ENCODE measurements around the gene TOP1. TPM values are rescaled to one million over a fixed set of nuclear protein-coding genes. Genes with fewer than 3 reads are reported as not detected.

The TOP1 gene
- polyA plus RNA-seq, 3 donors = 6.9 to 11.5 (median 11.5) TPM

DNA sequence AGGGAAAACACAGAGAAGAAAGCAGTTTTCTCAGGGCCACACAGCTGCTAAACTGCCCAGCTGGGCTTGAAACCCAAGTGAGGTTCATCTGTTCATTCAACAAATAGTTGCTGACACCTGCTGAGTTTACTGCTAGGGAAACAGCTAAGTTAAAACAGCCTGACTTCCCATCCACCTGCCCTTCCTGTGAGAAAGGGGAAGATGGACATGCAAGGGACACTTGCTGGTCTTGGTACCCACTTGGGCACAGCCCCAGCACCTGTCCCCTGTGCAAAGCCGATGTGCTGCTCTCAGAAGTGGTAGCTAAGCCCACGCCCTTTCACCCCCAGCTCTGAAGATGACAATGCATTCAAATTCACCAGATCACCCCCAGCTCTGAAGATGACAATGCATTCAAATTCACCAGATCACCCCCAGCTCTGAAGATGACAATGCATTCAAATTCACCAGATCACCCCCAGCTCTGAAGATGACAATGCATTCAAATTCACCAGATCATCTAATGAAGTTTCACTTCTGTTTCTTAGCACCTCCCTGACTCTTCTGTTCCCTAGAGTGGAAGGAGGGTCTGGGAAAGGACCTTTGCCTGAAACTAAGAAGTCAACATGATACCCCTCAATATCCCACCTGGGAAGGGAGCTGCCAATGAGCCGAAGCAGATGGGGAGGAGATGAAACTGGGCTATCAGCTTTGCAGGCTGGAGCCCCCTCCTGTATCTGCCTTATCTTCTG lies 46.0 kb upstream of the TOP1 start:
- peak overlapping the region in 2 of 7 donors; percentile 30 to 63 for H3K27ac Mint-ChIP-seq
- no peaks in the 10 kb centered on the region for H4K20me1 ChIP-seq (ENCODE audit: insufficient read depth, low read length)
- WGBS (ENCODE audit: insufficient coverage) = no CpG with 5 or more reads among the region's 3 CpGs

DNA sequence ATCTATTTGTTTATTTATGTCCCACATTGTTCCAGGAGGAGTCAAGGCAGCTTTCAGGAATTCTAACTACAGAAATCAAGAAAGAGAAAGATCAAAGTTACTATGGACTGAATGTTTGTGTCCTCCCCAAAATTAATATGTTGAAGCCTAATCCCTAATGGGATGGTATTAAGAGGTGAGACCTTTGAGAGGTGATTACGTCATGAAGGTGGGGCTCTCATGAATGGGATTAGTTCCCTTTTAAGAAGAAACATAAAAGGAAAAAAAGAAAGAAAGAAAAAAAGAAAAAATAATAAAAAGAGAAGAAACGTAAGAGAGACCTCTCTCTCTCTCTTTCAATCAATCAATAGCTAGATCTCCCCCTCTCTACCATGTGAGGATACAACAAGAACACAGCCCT lies 44.7 kb upstream of the TOP1 start:
- Mint-ChIP-seq H3K27me3 (ENCODE audit: low read depth in 3 of 3) (peaks cover 0 to 3% (median 2%) of the 10 kb centered on the region in 3 donors), H3K4me3 (no peak overlapping the region), H3K27ac (no peak overlapping the region), H3K4me1 (peaks cover 12% of the 10 kb centered on the region), H3K36me3 (no peaks in the 10 kb centered on the region), H3K9me3 (peaks cover 0 to 9% (median 0%) of the 10 kb centered on the region in 7 donors)
- DNase-seq = no peak
- TF ChIP-seq, protein P1, sequence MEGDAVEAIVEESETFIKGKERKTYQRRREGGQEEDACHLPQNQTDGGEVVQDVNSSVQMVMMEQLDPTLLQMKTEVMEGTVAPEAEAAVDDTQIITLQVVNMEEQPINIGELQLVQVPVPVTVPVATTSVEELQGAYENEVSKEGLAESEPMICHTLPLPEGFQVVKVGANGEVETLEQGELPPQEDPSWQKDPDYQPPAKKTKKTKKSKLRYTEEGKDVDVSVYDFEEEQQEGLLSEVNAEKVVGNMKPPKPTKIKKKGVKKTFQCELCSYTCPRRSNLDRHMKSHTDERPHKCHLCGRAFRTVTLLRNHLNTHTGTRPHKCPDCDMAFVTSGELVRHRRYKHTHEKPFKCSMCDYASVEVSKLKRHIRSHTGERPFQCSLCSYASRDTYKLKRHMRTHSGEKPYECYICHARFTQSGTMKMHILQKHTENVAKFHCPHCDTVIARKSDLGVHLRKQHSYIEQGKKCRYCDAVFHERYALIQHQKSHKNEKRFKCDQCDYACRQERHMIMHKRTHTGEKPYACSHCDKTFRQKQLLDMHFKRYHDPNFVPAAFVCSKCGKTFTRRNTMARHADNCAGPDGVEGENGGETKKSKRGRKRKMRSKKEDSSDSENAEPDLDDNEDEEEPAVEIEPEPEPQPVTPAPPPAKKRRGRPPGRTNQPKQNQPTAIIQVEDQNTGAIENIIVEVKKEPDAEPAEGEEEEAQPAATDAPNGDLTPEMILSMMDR (IDR thresholded peaks at IDR 0.05) = no peak
- Histone ChIP-seq H3K4me2 (replicated peaks; ENCODE audit: extremely low read depth, low read length, poor library complexity, severe bottlenecking) (no peak overlapping the region), H3K9me3 (replicated peaks in 1 of 2; ENCODE audit: control insufficient read depth in 1 of 2, insufficient read depth in 1 of 2, low read length in 2 of 2) (peaks cover 0 to 3% of the 10 kb centered on the region in 2 donors), H3K27ac (ENCODE audit: low read depth in 1 of 2, low read length in 2 of 2) (no peak overlapping the region), H3K9ac (ENCODE audit: insufficient read depth, low read length, poor library complexity, severe bottlenecking) (no peak overlapping the region), H3K4me3 (replicated peaks in 1 of 3; ENCODE audit: low read depth in 2 of 3, low read length in 3 of 3) (no peak overlapping the region), H3K36me3 (replicated peaks in 1 of 2; ENCODE audit: control insufficient read depth in 1 of 2, insufficient read depth in 2 of 2, low read length in 2 of 2) (no peaks in the 10 kb centered on the region), H2AFZ (ENCODE audit: insufficient read depth, low read depth, low read length, poor library complexity, severe bottlenecking) (no peak overlapping the region), H3K79me2 (ENCODE audit: insufficient read depth, low read length) (no peaks in the 10 kb centered on the region), H4K20me1 (ENCODE audit: insufficient read depth, low read length) (no peaks in the 10 kb centered on the region), H3K4me1 (ENCODE audit: control insufficient read depth in 1 of 2, insufficient read depth in 2 of 2, low read length in 2 of 2) (peaks cover 0 to 8% of the 10 kb centered on the region in 2 donors), H3K27me3 (ENCODE audit: control insufficient read depth in 2 of 2, insufficient read depth in 2 of 2, low read length in 2 of 2) (no peaks in the 10 kb centered on the region)
- intact Hi-C loops (cut with micrococcal nuclease) = no loop called here
- no CpG with 5 or more reads among the region's 2 CpGs for WGBS (ENCODE audit: insufficient coverage)

More for the DNA sequence above, 46.0 kb upstream of the TOP1 start:
- TF ChIP-seq, protein P1 (IDR thresholded peaks at IDR 0.05) = no peak
- peaks cover 3 to 6% of the 10 kb centered on the region in 2 donors for H3K9me3 ChIP-seq (replicated peaks in 1 of 2; ENCODE audit: control insufficient read depth in 1 of 2, insufficient read depth in 1 of 2, low read length in 2 of 2)
- no peaks in the 10 kb centered on the region for H3K79me2 ChIP-seq (ENCODE audit: insufficient read depth, low read length)
- intact Hi-C loops (cut with micrococcal nuclease) = no loop called here
- Mint-ChIP-seq H3K36me3 (no peaks in the 10 kb centered on the region), H3K9me3 (peaks cover 1 to 14% (median 10%) of the 10 kb centered on the region in 7 donors), H3K4me1 (peaks cover 12% of the 10 kb centered on the region), H3K4me3 (no peak overlapping the region), H3K27me3 (ENCODE audit: low read depth in 3 of 3) (peaks cover 2 to 4% (median 3%) of the 10 kb centered on the region in 3 donors)
- H2AFZ ChIP-seq (ENCODE audit: insufficient read depth, low read depth, low read length, poor library complexity, severe bottlenecking) = no peak overlapping the region
- peaks cover 0 to 8% of the 10 kb centered on the region in 2 donors for H3K4me1 ChIP-seq (ENCODE audit: control insufficient read depth in 1 of 2, insufficient read depth in 2 of 2, low read length in 2 of 2)
- H3K9ac ChIP-seq (ENCODE audit: insufficient read depth, low read length, poor library complexity, severe bottlenecking) = no peak overlapping the region
- H3K4me3 ChIP-seq (replicated peaks in 1 of 3; ENCODE audit: low read depth in 2 of 3, low read length in 3 of 3) = no peak overlapping the region
- H3K27ac ChIP-seq (ENCODE audit: low read depth in 1 of 2, low read length in 2 of 2) = no peak overlapping the region
- DNase-seq = no peak
- no peaks in the 10 kb centered on the region for H3K36me3 ChIP-seq (replicated peaks in 1 of 2; ENCODE audit: control insufficient read depth in 1 of 2, insufficient read depth in 2 of 2, low read length in 2 of 2)
- H3K27me3 ChIP-seq (ENCODE audit: control insufficient read depth in 2 of 2, insufficient read depth in 2 of 2, low read length in 2 of 2) = no peaks in the 10 kb centered on the region
- no peak overlapping the region for H3K4me2 ChIP-seq (replicated peaks; ENCODE audit: extremely low read depth, low read length, poor library complexity, severe bottlenecking)

All from CD14-positive monocyte (primary cell).